ENCODE results near the gene MAGI1. TPM values are rescaled to one million over a fixed set of nuclear protein-coding genes. Genes with fewer than 3 reads are reported as not detected.

The MAGI1 gene
- polyA plus RNA-seq, 1 experiment: 14.2 TPM

GRCh38 chr3:65902304-65902793 lies 136.4 kb downstream of the MAGI1 start:
- CTCF ChIA-PET: interaction anchor here (1.6 kb wide), 1 partner anchor 12 kb away, joined by 5 read pairs; no protein-coding TSS in a partner anchor
- DNase-seq (ENCODE audit: low read depth, low spot score): no peak
- Histone ChIP-seq H3K4me3 (ENCODE audit: low read depth, low read length) (no peak overlapping the region), H3K9me3 (ENCODE audit: control insufficient read depth, insufficient read depth, low read length) (no peaks in the 10 kb centered on the region), H3K27ac (ENCODE audit: low read depth, low read length) (no peak overlapping the region), H3K27me3 (ENCODE audit: control insufficient read depth, insufficient read depth, low read length) (no peaks in the 10 kb centered on the region)
- no peak for TF ChIP-seq CTCF (IDR thresholded peaks at IDR 0.05; ENCODE audit: low read depth, low read length)
- POLR2A ChIA-PET: no interaction called here

- H3K4me3 ChIP-seq (ENCODE audit: low read depth, low read length): no peak overlapping the region
- no peak for TF ChIP-seq CTCF (IDR thresholded peaks at IDR 0.05; ENCODE audit: low read depth, low read length)
- POLR2A ChIA-PET: no interaction called here
- no peak for DNase-seq (ENCODE audit: low read depth, low spot score)
- H3K27ac ChIP-seq (ENCODE audit: low read depth, low read length): no peak overlapping the region
- H3K27me3 ChIP-seq (ENCODE audit: control insufficient read depth, insufficient read depth, low read length): no peaks in the 10 kb centered on the region
- H3K9me3 ChIP-seq (ENCODE audit: control insufficient read depth, insufficient read depth, low read length): no peaks in the 10 kb centered on the region
- CTCF ChIA-PET: interaction anchor here (1.6 kb wide), 1 partner anchor 14 kb away, joined by 5 read pairs; no protein-coding TSS in a partner anchor
These were observed 137.5 kb downstream of the MAGI1 start for GRCh38 chr3:65901226-65901625.

GRCh38 chr3:65899226-65899625 lies 139.5 kb downstream of the MAGI1 start:
- H3K4me3 ChIP-seq (ENCODE audit: low read depth, low read length): no peak overlapping the region
- no peaks in the 10 kb centered on the region for H3K27me3 ChIP-seq (ENCODE audit: control insufficient read depth, insufficient read depth, low read length)
- no peak overlapping the region for H3K27ac ChIP-seq (ENCODE audit: low read depth, low read length)
- DNase-seq (ENCODE audit: low read depth, low spot score): no peak
- TF ChIP-seq CTCF (IDR thresholded peaks at IDR 0.05; ENCODE audit: low read depth, low read length): no peak
- ChIA-PET POLR2A (no interaction called here), CTCF (no interaction called here)
- no peaks in the 10 kb centered on the region for H3K9me3 ChIP-seq (ENCODE audit: control insufficient read depth, insufficient read depth, low read length)

GRCh38 chr3:65897766-65898165 lies 141.0 kb downstream of the MAGI1 start:
- H3K27ac ChIP-seq (ENCODE audit: low read depth, low read length): no peak overlapping the region
- ChIA-PET POLR2A (no interaction called here), CTCF (no interaction called here)
- DNase-seq (ENCODE audit: low read depth, low spot score): no peak
- H3K27me3 ChIP-seq (ENCODE audit: control insufficient read depth, insufficient read depth, low read length): no peaks in the 10 kb centered on the region
- H3K9me3 ChIP-seq (ENCODE audit: control insufficient read depth, insufficient read depth, low read length): no peaks in the 10 kb centered on the region
- no peak overlapping the region for H3K4me3 ChIP-seq (ENCODE audit: low read depth, low read length)
- TF ChIP-seq CTCF (IDR thresholded peaks at IDR 0.05; ENCODE audit: low read depth, low read length): no peak

GRCh38 chr3:65896321-65896720 lies 142.4 kb downstream of the MAGI1 start:
- no peaks in the 10 kb centered on the region for H3K9me3 ChIP-seq (ENCODE audit: control insufficient read depth, insufficient read depth, low read length)
- H3K4me3 ChIP-seq (ENCODE audit: low read depth, low read length): no peak overlapping the region
- no peaks in the 10 kb centered on the region for H3K27me3 ChIP-seq (ENCODE audit: control insufficient read depth, insufficient read depth, low read length)
- no peak for DNase-seq (ENCODE audit: low read depth, low spot score)
- H3K27ac ChIP-seq (ENCODE audit: low read depth, low read length): no peak overlapping the region
- ChIA-PET CTCF (interaction anchor here (1.1 kb wide), 1 partner anchor 49 kb away, joined by 4 read pairs; no protein-coding TSS in a partner anchor), POLR2A (no interaction called here)
- no peak for TF ChIP-seq CTCF (IDR thresholded peaks at IDR 0.05; ENCODE audit: low read depth, low read length)
